HepG2 (cell line): Measurements from ENCODE around the gene POLA1. TPM values are rescaled to one million over a fixed set of nuclear protein-coding genes. Genes with fewer than 3 reads are reported as not detected.

ENCODE experiments used
- ATAC-seq: fragments of 200-7000 bp; cut with Tn5 transposase; 3 replicates; pipeline ENCODE4 v1.9.1; 2020; ENCODE audit warnings: mild to moderate bottlenecking, moderate library complexity
- BruUV-seq: library from RNA; stranded (reverse); fragments of 400-500 nt; replicated peaks from 2 replicates; lab custom pipeline; 2021; lab: Mats Ljungman, UMichigan
- CTCF ChIA-PET: fragments of 300-600 bp; formaldehyde crosslinking; extraction: SDS; loops from one replicate; lab custom pipeline; 2021; ENCODE audit warnings: low total read pairs, inconsistent platforms, low intra/inter-chr PET ratio; lab: Yijun Ruan, JAX
- POLR2A ChIA-PET: fragments of 350-600 bp; sonication (Branson Sonifier 250); formaldehyde crosslinking; loops from one replicate; lab custom pipeline; 2020; ENCODE audit warnings: antibody characterized with exemption, inconsistent platforms; lab: Yijun Ruan, JAX
- DNase-seq: peaks from one replicate; pipeline ENCODE4 v3.0.0-alpha.2; 2015; ENCODE audit warnings: low spot score
- FAIRE-seq: peaks from 3 replicates; lab custom pipeline; 2011; peaks lifted over from hg19 to GRCh38; lab: Jason Lieb, UNC
- H2AFZ ChIP-seq: one replicate; pipeline ENCODE4 v1.6.1; 2011; ENCODE audit warnings: low read length, inconsistent platforms
- H3K27ac ChIP-seq: fragments of 300-600 bp; 3 replicates; pipeline ENCODE4 v1.8.0; 2011; ENCODE audit warnings: mixed run types, mild to moderate bottlenecking, mixed read lengths, low read length, inconsistent platforms; ENCODE audit not compliant: insufficient read depth; ENCODE audit errors: extremely low read length
- H3K27me3 ChIP-seq, 2 experiments: fragments of 200-600 bp in 1 of 2; 2 replicates in 1 of 2; 3 replicates in 1 of 2; pipeline versions ENCODE4 v1.6.0 to v1.8.0; 2011; ENCODE audit warnings: low read length in 2 of 2, mild to moderate bottlenecking in 2 of 2, moderate library complexity in 2 of 2, inconsistent platforms in 1 of 2; ENCODE audit not compliant: insufficient read depth in 2 of 2, control insufficient read depth in 1 of 2
- H3K36me3 ChIP-seq, 2 experiments: fragments of 200-600 bp in 1 of 2; replicated peaks in 1 of 2; 2 replicates in 1 of 2; 3 replicates in 1 of 2; pipeline versions ENCODE4 v1.5.1 to v1.8.0; 2011; ENCODE audit warnings: low read length in 2 of 2, inconsistent platforms in 1 of 2; ENCODE audit not compliant: insufficient read depth in 2 of 2, control insufficient read depth in 1 of 2
- H3K4me1 ChIP-seq: 2 replicates; pipeline ENCODE4 v1.5.1; 2012; ENCODE audit warnings: low read length, inconsistent platforms; ENCODE audit not compliant: insufficient read depth
- H3K4me2 ChIP-seq: 2 replicates; pipeline ENCODE4 v1.6.0; 2011; ENCODE audit warnings: low read depth, low read length, inconsistent platforms
- H3K4me3 ChIP-seq, 3 experiments: fragments of 200-600 bp in 1 of 3; sonication (generic), shearing (Covaris generic) in 1 of 3; replicated peaks in 1 of 3; 2 replicates each; pipeline ENCODE4 v1.5.1; 2011 to 2016; ENCODE audit warnings: low read length in 3 of 3, inconsistent platforms in 2 of 3, low read depth in 2 of 3, mild to moderate bottlenecking in 2 of 3, control low read depth in 1 of 3, mixed read lengths in 1 of 3; ENCODE audit not compliant: insufficient read depth in 1 of 3
- H3K79me2 ChIP-seq: one replicate; pipeline ENCODE4 v1.6.1; 2011; ENCODE audit warnings: low read length, inconsistent platforms; ENCODE audit not compliant: insufficient read depth
- H3K9ac ChIP-seq: 2 replicates; pipeline ENCODE4 v1.6.0; 2011; ENCODE audit warnings: mild to moderate bottlenecking, low read depth, low read length, inconsistent platforms; ENCODE audit not compliant: insufficient read depth
- H3K9me3 ChIP-seq: 2 replicates; pipeline ENCODE4 v1.5.1; 2012; ENCODE audit warnings: mild to moderate bottlenecking, low read length
- H4K20me1 ChIP-seq: 2 replicates; pipeline ENCODE4 v1.6.0; 2011; ENCODE audit warnings: inconsistent platforms, mild to moderate bottlenecking, low read length, moderate library complexity; ENCODE audit not compliant: insufficient read depth
- IRF1 ChIP-seq: sonication (generic); formaldehyde crosslinking; IDR thresholded peaks from 2 replicates; pipeline ENCODE4 v1.4.0; 2020; ENCODE audit warnings: low read depth, mild to moderate bottlenecking, missing genetic modification reagents
- IRF9 ChIP-seq: sonication (generic); formaldehyde crosslinking; IDR thresholded peaks from 2 replicates; pipeline ENCODE4 v1.8.0; 2022; ENCODE audit warnings: missing genetic modification reagents, mild to moderate bottlenecking, borderline replicate concordance
- KIAA2018 ChIP-seq: sonication (generic); formaldehyde crosslinking; IDR thresholded peaks from 2 replicates; pipeline ENCODE4 v1.5.0; 2020; ENCODE audit warnings: mild to moderate bottlenecking, missing genetic modification reagents, borderline replicate concordance
- MBD4 ChIP-seq: IDR thresholded peaks from 2 replicates; pipeline ENCODE4 v1.6.1; 2012; ENCODE audit warnings: low read length, inconsistent platforms, borderline replicate concordance
- TCF7L2 ChIP-seq: IDR thresholded peaks from 2 replicates; pipeline ENCODE4 v1.6.1; 2011; ENCODE audit warnings: mild to moderate bottlenecking, low read depth, low read length, moderate library complexity
- ZBTB1 ChIP-seq: sonication (generic); formaldehyde crosslinking; IDR thresholded peaks from 2 replicates; pipeline ENCODE4 v1.4.0; 2020; ENCODE audit warnings: missing genetic modification reagents, borderline replicate concordance
- ZNF160 ChIP-seq: sonication (generic); formaldehyde crosslinking; IDR thresholded peaks from 2 replicates; pipeline ENCODE4 v1.8.0; 2022; ENCODE audit warnings: mild to moderate bottlenecking, inconsistent platforms, missing genetic modification reagents
- ZNF225 ChIP-seq: sonication (generic); formaldehyde crosslinking; IDR thresholded peaks from 2 replicates; pipeline ENCODE4 v1.4.0; 2020; ENCODE audit warnings: mild to moderate bottlenecking, missing genetic modification reagents
- ZNF737 ChIP-seq: sonication (generic); formaldehyde crosslinking; IDR thresholded peaks from 2 replicates; pipeline ENCODE4 v1.5.0; 2020; ENCODE audit warnings: missing genetic modification reagents, mild to moderate bottlenecking, borderline replicate concordance
- WGBS: methylation state at CpG from one replicate; pipeline ENCODE4 v1.1.6; 2017; ENCODE audit warnings: low lambda C conversion rate; 5-methylcytosine and 5-hydroxymethylcytosine counted together
- in situ Hi-C: cut with HindIII; loops from 2 replicates; pipeline ENCODE4 v1.10.0; 2017; ENCODE audit warnings: low pct_unique_long_range_greater_than_20kb; ENCODE audit not compliant: extremely low pct_ligation_motif_present
- intact Hi-C: fragments of 100-400 bp; cut with micrococcal nuclease; formaldehyde crosslinking; loops from one replicate; pipeline ENCODE4 v1.10.0; 2022; ENCODE audit not compliant: unreplicated experiment
- polyA plus RNA-seq, 8 experiments: library from polyadenylated mRNA; depleted of rRNA in 3 of 8; stranded (reverse) in 7 of 8; unstranded in 1 of 8; fragments of >200 nt; fragmentation: Illumina TruSeq in 4 of 8; extraction: Trizol in 4 of 8; gene quantifications; 2 replicates each; pipeline versions ENCODE4 v1.2.1 to v1.2.3, GENCODE V29; 2011 to 2016; ENCODE audit warnings: low read depth in 4 of 8, missing spikeins in 1 of 8, mixed read lengths in 1 of 8; ENCODE audit not compliant: insufficient read depth in 1 of 8
- total RNA-seq, 5 experiments: library from RNA; depleted of rRNA; stranded (reverse); fragments of >200 nt; fragmentation: Illumina TruSeq; extraction: Trizol; gene quantifications; 2 replicates each; pipeline ENCODE4 v1.2.3, GENCODE V29; 2016; ENCODE audit warnings: low read depth in 1 of 5
- TF ChIP-seq, protein P1 (sequence below): IDR thresholded peaks from 2 replicates; pipeline ENCODE4 v1.6.1; 2012; ENCODE audit warnings: low read length, improper control_type of control experiment

POLA1 gene
- total and polyA plus RNA-seq, 2 of the 13 experiments (the other 11 are each of a cell fraction or from before 2014, with no cell fraction given): 3.3 to 26.5 TPM

GRCh38 chrX:24659106-24659505, 34.6 kb upstream of the POLA1 start (continued):
- TF ChIP-seq, protein P1, sequence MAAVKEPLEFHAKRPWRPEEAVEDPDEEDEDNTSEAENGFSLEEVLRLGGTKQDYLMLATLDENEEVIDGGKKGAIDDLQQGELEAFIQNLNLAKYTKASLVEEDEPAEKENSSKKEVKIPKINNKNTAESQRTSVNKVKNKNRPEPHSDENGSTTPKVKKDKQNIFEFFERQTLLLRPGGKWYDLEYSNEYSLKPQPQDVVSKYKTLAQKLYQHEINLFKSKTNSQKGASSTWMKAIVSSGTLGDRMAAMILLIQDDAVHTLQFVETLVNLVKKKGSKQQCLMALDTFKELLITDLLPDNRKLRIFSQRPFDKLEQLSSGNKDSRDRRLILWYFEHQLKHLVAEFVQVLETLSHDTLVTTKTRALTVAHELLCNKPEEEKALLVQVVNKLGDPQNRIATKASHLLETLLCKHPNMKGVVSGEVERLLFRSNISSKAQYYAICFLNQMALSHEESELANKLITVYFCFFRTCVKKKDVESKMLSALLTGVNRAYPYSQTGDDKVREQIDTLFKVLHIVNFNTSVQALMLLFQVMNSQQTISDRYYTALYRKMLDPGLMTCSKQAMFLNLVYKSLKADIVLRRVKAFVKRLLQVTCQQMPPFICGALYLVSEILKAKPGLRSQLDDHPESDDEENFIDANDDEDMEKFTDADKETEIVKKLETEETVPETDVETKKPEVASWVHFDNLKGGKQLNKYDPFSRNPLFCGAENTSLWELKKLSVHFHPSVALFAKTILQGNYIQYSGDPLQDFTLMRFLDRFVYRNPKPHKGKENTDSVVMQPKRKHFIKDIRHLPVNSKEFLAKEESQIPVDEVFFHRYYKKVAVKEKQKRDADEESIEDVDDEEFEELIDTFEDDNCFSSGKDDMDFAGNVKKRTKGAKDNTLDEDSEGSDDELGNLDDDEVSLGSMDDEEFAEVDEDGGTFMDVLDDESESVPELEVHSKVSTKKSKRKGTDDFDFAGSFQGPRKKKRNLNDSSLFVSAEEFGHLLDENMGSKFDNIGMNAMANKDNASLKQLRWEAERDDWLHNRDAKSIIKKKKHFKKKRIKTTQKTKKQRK: no peak
- TF ChIP-seq ZBTB1 (no peak), IRF9 (CRISPR knock-in tag) (no peak), TCF7L2 (no peak), ZNF737 (no peak), ZNF160 (CRISPR knock-in tag) (no peak), IRF1 (CRISPR knock-in tag) (no peak), ZNF225 (no peak)

DNA sequence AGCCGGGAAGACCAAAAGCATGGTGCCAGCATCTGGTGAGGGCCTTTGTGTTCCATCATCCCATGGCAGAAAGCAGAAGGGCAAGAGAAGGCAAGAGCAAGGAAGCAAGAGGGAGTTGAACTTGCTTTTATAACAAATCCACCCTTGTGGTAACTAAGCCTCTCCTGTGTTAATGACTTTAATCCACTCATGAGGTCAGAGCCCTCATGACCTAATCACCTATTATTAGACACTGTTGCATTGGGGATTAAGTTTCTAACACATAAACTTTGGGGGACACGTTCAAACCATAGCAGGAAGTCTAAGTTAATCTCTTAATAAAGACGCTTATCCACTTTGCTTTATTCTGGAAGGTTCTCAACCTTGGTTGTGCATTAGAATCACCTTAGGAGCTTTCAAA, 34.1 kb upstream of the POLA1 start:
- Histone ChIP-seq H3K9ac (no peak overlapping the region), H2AFZ (no peak overlapping the region), H3K79me2 (no peaks in the 10 kb centered on the region), H3K4me2 (no peak overlapping the region), H4K20me1 (no peaks in the 10 kb centered on the region), H3K9me3 (no peaks in the 10 kb centered on the region), H3K27me3 (no peaks in the 10 kb centered on the region), H3K36me3 (no peaks in the 10 kb centered on the region), H3K4me3 (no peak overlapping the region), H3K27ac (no peak overlapping the region), H3K4me1 (peaks cover 51% of the 10 kb centered on the region)
- ChIA-PET CTCF (no interaction called here), POLR2A (no interaction called here)
- ATAC-seq: no peak
- intact Hi-C loops (loop anchor here (5.0 kb wide), 1 partner anchor 37 kb away; no protein-coding TSS in a partner anchor), in situ Hi-C loops (no loop called here)
- no peak for DNase-seq
- no peak for FAIRE-seq
- 93% methylated on average over 3 of the region's 3 CpGs for WGBS
- no TSS peak for BruUV-seq
- no peak for TF ChIP-seq MBD4
- TF ChIP-seq KIAA2018 (CRISPR knock-in tag): no peak
